HG02610 (cell line): ENCODE measurements around the gene GPR89B.
"Not testable (repeated sequence)": the region's sequence is repeated elsewhere in the genome, so short reads cannot be mapped to it uniquely, and the experiment has no call there.

Experiments
- ATAC-seq: cut with Tn5 transposase; IDR thresholded peaks from one replicate; pipeline ENCODE4 v1.9.1; 2021; ENCODE audit warnings: mild to moderate bottlenecking, moderate library complexity; ENCODE audit not compliant: unreplicated experiment

The GPR89B gene

DNA sequence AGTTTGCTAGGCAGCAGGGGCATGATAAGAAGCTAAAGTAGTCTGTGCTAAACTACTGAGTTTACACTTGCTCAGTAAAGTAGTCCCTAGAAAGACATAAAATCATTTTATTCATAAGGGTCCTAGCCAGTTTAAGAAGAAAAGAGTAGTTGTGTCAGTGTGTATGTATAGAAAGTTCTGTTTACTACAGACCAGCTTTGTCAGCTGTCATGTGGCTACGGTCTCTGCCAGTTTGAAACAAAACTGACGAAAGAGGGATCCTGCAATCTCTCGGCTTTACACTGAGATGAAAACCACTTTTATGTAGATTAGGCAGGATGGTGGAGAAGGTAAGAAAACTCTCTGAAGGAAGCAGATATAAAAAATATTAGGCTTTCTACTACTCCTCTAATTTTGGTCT is 7.1 kb downstream of the GPR89B start:
- ATAC-seq: not testable (repeated sequence)

DNA sequence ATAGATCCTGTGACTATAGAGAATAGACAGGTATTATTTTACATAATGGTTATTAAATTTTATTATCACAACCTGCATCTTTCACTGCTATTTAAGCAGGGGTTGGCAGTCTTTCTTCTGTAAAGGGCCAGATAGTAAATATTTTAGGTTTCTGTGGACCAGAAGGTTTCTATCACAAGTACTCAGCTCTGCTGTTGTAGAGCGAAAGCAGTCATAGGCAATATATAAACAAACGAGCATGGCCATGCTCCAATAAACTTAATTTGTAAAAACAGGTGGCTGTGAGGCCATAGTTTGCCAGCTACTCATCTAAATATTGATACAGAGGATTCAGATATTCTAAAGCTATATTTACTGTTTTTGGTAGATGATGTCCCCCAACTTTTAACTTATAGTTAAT is 12.2 kb downstream of the GPR89B start:
- ATAC-seq: not testable (repeated sequence)

DNA sequence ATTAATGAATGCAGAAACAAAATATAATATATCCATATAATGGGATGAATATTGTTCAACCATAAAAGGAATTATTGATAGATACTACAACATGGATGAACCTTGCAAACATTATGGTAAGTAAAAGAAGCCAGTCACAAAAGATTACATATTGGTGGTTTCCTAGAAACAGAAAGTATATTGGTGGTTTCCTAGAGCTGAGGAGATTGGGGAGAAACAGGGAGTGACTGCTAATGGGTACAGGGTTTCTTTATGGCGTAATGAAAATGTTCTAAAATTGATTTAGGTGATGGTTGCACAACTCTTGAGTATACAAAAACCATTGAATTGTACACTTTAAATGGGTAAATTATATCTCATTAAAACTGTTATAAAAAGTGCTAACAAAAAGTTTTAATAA is 14.3 kb downstream of the GPR89B start:
- ATAC-seq: not testable (repeated sequence)

DNA sequence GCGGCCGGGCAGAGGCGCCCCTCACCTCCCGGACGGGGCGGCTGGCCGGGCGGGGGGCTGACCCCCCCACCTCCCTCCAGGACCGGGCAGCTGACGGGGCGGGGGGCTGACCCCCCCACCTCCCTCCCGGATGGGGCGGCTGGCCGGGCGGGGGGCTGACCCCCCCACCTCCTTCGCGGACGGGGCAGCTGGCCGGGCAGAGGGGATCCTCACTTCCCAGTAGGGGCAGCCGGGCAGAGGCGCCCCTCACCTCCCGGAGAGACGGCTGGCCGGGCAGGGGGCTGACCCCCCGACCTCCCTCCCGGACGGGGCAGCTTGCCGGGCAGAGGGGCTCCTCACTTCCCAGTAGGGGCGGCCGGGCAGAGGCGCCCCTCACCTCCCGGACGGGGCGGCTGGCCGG is 21.3 kb downstream of the GPR89B start:
- not testable (repeated sequence) for ATAC-seq

DNA sequence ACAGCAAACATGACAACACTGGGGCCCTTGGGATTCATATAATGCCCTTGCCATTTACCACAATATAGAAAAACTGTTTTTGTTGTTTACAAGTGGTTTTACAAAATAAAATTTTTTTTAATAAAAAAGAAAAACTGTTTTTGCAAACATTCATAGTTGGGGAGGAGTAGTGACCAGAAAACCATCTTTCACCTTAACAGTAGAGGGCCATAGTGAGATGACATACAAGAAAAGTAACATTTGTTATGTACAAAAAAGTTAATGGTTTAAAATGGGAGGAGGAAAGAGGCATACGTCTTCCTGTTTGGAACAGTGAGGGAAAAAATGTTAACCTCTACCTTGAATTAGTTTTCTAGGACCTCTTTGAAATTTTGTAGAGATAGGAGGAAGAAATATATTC is 30.7 kb downstream of the GPR89B start:
- not testable (repeated sequence) for ATAC-seq

DNA sequence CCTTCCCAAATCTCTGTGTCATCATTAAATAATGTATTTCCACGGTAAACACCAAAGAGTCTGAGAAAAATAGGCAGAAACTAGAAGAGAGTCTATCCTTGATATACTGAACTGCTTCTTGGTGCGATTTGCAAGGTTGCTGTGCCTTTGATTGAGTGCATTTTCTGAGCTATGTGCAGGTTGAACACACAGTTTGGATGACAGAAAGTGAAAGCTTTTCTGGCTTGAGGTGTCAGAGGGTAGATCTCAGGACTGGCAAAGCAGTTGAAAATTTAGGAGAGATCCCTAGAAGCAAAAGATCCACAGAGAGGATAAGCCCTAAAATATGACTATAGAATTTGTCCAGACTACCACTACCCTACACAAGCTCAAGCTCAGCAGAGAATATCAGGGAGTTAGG is 31.5 kb downstream of the GPR89B start:
- not testable (repeated sequence) for ATAC-seq

DNA sequence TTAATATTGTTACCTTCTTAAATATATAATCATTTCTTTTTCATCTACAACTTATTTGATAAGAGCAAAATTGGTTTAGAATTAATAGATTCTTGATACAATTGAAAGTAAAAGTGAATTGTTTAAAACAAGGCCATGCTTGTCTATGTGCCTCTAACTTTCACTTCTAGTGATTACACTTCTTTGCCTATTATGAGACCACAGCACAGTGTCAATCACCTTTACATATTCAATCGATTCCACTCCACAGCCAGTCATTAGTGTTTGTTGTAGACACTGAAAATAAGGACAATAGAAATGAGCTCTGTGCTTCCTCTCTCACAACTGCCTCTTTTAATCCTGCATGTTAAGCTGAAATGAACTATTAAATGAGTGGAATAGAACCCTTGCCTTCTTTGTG is 36.4 kb downstream of the GPR89B start:
- not testable (repeated sequence) for ATAC-seq

DNA sequence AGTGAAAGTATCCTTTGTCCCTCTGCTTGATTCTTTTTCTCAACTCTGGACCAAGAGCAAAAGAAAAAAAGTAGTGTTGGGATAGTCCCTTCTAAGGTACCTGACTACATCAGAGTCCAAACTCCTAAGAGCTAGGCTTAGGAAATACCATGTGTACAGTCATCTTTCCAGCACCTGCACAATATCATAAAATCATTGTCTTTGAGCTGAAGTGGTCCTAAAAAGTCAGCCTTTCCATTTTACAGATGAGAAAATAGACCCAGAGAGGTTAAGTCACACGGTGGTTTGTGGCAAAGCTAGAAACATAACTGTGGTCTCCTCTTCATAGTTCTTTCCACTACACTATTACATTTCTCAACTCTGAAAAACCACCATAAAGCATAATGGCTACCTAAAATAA is 38.4 kb downstream of the GPR89B start:
- ATAC-seq: peak; percentile 56

DNA sequence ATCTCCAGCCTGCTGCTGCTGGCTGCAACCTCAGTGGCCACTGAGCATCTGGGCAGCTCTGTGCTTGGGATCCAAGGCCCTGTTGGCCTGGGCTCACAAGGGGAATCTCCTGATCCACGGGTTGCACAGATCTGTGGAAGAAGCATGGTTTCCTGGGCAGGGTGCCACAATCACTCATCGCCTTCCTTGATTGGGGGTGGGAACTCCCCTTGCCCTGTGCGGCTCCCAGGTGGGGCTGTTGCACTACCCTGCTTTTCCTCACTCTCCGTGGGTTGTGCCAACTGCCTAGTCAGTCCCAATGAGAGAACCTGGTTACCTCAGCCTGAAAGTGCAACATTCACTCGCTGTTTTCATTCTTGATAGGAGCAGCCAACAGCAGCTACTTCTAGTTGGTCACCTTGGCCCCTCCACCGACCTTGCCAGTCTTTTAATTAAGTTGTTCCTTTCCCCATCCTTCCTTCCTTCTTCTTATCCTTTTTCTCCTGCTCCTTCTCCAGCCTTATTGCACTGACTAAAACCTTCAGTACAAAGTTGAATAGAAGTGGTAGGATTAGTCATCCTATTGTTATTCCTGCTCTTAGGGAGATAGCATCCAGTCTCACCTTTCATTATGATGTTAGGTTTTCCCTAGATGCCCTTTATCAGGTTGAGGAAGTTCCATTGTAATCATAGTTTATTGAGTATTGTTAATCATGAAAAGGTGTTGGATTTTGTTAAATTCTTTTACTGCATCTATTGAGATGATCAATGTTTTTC is 50.9 kb downstream of the GPR89B start:
- ATAC-seq: not testable (repeated sequence)

DNA sequence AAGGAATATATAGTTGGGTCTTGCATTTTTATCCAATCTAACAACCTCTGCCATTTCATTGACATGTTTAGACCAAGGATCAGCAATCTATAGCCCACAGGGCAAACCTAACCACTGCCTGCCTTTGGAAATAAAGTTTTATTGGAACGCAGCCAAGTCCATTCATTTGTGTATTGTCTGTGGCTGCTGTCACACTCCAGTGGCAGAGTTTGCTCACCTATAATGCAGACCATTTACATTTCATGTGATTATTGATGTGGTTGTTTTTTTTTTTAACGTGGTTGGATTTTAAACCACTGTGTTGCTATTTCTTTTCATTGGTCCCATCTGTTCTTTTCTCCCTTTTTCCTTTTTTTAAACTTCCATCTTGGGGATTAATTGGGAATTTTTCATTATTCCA is 57.2 kb downstream of the GPR89B start:
- peak; percentile 55 for ATAC-seq

DNA sequence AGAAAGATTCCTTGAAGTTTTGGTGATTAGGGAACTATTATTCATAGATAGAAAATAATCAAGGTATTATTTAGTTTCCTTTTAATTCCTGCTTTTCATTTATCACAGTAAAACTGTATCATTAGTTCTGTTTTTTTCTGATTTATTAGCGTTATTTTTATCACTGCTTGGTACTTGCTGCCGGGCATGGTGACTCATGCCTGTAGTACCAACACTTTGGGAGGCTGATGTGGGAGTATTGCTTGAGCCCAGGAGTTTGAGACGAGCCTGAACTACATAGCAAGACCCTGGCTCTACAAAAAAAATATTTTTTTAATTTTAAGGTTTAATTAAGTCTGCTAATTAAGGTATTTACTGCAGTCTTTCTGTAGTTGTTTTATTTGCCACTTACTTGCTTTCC is 59.7 kb downstream of the GPR89B start:
- not testable (repeated sequence) for ATAC-seq

DNA sequence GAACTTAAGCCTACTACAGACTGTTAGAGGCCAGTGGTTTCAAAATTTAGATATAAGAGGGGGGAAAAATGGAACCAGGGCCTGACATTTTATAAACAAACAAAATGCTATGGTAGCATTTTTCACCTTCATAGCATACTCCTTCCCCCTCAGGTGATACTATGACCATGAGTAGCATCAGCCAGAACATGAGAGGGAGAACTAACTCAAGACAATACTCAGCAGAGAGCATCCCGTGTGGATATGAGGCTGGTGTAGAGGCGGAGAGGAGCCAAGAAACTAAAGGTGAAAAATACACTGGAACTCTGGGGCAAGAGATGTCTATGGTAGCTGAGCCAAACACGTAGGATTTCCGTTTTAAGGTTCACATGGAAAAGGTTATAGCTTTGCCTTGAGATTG is 64.7 kb downstream of the GPR89B start:
- ATAC-seq: not testable (repeated sequence)

DNA sequence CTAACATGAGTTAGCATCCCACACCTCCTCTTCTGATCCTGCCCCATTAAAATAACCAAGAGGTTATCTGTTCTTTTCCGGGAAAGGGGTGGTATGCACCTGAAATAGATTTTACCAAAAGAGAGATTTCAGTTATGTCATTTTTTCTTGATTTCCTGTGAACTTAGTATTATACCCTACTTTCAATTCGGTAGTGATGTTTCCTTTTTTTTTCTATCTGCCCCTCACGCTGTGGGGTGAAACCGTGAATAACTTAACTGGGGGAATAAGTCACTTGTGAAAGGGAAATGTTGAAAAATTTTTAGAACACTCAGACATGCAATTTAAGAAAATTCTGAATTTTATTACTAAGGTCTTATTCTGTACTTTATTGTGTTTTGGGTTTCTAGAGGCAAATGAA is 65.2 kb downstream of the GPR89B start:
- not testable (repeated sequence) for ATAC-seq

DNA sequence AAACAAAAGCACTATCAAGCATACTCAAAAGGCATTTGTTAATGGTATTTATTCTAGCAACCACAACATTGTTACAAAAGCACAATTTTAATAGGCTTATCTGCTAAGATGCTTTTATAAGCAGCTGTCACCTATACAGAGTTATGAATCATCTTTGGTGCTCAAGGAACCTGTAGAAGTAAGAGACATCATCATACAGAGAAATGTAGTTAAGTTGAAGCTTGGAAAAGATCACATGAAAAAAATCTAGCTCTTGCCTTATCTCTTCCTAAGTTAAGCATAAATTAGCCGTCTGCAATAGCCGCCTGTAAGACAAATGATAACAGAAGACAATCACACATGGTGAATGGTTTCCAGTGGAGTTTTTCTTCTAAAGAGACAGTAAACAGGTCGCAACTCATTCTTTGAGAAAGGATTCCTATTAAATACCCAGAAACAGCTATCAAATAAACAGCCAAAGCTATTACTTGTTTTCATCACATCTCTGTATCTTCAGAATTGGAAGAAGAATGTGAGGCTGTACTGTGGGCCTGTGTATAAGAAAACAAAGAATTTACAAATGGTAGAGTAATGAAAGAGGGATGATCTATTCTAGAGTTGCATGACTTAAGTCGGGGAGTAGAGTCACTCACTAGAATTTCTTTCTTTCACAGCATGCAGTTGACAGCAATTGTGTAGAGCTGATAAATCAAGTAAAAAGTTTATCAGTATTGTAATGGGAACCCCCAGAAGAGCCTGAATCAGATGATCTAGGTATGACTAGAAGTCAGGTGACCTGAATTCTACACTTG is 65.8 kb downstream of the GPR89B start:
- ATAC-seq: not testable (repeated sequence)

DNA sequence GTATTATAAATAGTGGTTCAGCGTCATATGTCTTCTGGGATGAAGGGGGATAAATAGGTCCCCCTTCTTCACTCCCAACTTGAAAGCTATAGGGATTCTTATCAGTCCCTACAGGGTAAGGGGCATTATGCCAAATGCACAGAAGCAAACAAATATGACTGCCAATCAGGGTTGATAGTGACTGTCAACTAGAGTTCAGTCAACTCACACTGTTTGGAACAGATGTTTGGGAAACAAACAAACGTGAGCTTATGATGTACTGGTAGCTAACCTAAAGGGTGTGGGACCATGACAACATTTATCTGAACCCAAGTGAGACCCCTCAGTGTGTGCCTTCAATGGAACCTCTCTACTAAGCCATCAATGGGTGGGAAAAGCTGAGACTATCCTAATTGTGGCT is 67.9 kb downstream of the GPR89B start:
- ATAC-seq: not testable (repeated sequence)

DNA sequence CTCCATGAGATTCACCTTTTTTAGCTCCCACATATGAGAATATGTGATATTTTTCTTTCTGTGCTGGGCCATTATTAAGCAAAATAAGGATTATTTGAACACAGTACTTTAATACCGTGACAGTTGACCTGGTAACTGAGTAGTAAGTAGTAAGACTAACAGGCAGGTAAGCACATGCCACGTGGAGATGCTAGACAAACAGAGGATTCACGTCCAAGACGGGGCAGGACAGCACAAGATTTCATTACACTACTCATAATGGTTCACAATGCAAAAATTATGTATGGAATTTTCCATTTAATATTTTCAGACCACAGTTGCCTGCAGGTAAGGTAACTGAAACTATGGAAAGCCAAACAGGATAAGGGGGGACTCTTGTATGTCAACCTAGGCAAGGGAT is 79.5 kb downstream of the GPR89B start:
- ATAC-seq: not testable (repeated sequence)

DNA sequence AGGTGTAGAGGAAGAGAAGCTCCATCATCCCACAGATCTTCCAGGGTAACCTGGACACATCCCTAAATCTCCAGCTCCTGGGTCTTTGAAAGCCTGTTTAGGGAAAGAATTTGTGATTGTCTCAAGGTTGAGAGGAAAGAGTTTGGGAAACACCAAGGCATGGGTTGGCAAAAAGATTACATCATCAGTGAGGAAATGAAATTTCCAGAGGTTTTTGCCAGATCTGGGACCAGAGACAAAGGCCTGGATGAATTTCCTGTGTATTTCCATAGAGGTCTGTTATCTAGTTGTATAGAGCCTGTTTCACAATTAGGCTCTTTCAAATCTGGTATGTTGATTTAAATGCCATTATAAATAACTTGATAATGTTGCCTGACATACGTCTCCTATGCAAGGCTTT is 82.3 kb downstream of the GPR89B start:
- ATAC-seq: no peak

DNA sequence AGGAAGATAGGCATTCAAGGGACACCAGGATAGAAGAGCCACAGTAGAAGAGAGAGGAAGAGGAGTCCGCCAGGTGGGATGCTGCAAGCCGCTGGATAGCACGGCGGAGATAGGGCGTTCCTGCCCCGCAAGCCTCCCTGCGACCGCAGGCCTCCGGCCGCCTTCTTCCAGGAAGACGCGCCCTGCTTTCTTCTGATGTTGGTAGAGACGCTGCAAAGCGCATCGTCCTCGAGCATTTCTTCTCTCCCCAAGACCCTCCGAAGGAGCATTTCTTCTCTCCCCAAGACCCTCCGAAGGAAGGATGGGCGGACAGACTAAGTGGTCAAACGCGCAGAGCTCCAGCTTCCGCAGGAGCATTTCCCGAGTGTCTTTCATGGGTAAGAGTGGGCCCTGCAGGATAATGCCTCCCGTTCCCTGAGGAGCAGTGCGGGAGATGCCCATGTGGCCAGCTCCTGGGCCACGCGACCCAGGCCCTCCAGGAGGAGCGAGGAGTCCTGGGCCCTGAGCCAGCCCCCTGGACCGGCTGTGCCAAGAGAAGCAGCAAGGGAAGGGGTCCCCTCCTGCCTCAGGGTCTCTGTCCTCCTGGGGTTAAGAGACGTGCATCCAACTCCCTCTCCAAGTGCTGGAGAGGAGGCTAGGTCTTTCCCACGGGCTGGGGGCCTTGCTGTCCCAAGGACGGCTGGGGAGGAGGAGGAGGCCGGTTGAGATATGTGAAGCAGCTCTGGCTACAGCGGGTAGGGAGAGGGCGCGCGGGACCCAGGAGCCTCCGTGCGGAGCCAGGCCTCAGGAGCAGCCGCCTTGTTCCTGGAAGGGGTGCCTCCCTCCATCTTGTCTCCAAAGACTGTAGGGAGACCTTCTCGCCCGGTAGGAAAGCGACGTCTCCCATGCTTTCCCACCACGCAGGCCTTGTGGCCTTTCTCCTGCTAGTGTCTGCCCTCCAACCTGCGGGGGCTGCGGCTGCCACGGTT is 85.2 kb downstream of the GPR89B start:
- ATAC-seq: not testable (repeated sequence)

DNA sequence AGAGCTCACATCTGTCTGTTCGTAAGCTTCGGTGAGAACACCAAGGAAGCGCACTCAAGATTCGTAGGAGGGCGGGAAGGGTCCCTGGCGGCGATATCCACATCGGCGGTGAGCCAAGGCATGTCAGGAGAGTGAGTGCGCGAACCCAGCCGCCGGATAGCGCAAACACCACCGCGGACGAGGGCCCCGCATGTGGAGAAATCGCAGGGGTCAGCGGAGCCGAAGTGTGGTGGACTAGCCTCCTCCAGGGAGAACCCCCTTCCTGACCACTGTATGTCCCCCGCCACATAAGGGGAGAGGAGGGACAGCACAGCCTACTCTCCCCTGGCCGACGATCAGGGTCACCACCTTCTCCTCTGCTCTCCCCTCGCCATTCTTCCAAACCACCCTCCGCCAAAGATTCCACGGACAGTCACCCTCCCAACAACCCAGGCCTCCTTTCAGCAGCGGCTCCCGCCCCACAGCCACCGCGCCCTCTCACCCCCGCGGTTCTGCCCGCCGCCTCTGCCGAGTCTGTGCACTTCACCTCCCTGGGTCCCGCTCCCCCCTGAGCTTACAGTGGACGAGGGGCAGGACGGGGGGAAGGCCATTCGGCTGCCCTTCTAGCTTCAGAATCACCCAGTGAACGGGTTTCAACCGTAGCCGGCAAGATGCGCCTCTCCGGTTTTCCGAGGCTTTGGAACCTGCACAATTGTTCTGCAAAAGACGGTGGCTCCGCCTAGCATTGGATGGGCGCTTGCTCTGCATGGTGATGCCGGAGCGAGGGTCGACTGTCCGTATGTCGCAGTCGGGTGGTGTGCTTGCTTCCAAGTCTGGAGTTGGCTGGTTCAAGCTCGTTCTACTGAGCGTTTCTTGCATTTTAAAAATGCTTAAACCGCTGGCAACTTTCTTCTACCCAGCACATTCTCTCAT is 86.3 kb downstream of the GPR89B start:
- ATAC-seq: not testable (repeated sequence)

DNA sequence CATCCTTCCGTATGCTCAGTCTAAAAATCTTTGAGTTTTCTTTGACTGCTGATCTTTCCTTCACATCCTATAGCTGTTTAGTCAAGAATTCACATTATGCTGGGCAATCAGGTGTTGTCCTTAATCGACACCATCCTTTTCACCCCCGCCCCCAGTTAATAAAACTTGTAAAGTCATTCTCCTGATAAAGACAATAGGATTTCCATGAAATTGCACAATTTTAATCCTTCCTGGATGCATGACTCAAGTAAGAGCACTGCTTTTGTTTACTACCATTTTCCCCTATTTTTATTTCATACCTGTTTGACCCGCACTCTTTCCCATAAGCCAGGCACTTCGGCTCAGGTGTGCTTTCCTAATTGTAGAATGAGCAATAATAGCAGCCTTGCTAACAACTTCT is 96.7 kb downstream of the GPR89B start:
- not testable (repeated sequence) for ATAC-seq
